Activated CD4-positive, alpha-beta T cell treated with anti-CD3 and anti-CD28 coated beads for 36 hours (primary cell): ENCODE data around the gene URI1. TPM values are rescaled to one million over a fixed set of nuclear protein-coding genes. Genes with fewer than 3 reads are reported as not detected.

ENCODE experiments used
- ATAC-seq: fragments of 200-7000 bp; cut with Tn5 transposase; one replicate; pipeline ENCODE4 v1.10.0; 2021; ENCODE audit warnings: mild to moderate bottlenecking, moderate library complexity
- CTCF ChIA-PET: fragments of 350-600 bp; sonication (Branson Sonifier 250); formaldehyde crosslinking; loops from one replicate; lab custom pipeline; 2021; ENCODE audit warnings: antibody characterized with exemption; lab: Charles Lee
- POLR2A ChIA-PET: fragments of 350-600 bp; sonication (Branson Sonifier 250); formaldehyde crosslinking; loops from one replicate; lab custom pipeline; 2021; ENCODE audit warnings: antibody characterized with exemption, inconsistent platforms; lab: Charles Lee
- DNase-seq: peaks from one replicate; pipeline ENCODE4 v3.0.0-alpha.2; 2020
- H3K27ac Mint-ChIP-seq: one replicate; pipeline ENCODE4 v1.8.0; 2021; ENCODE audit warnings: mixed read lengths
- H3K27me3 Mint-ChIP-seq: one replicate; pipeline ENCODE4 v1.8.0; 2021; ENCODE audit warnings: mixed read lengths
- H3K36me3 Mint-ChIP-seq: one replicate; pipeline ENCODE4 v1.8.0; 2021; ENCODE audit warnings: low read depth, mixed read lengths
- H3K4me1 Mint-ChIP-seq: one replicate; pipeline ENCODE4 v1.8.0; 2021; ENCODE audit warnings: mixed read lengths
- H3K4me3 Mint-ChIP-seq: one replicate; pipeline ENCODE4 v1.8.0; 2021; ENCODE audit warnings: mild to moderate bottlenecking, moderate library complexity, mixed read lengths
- H3K9me3 Mint-ChIP-seq: one replicate; pipeline ENCODE4 v1.8.0; 2021; ENCODE audit warnings: low read depth, mixed read lengths
- intact Hi-C, 2 experiments: fragments of 100-400 bp; cut with DNase I in 1 of 2; cut with micrococcal nuclease in 1 of 2; formaldehyde crosslinking; loops; one replicate each; pipeline versions ENCODE4 v1.14.2 to v1.15.1; 2022 to 2024; cut with DNase I, micrococcal nuclease
- total RNA-seq, 2 experiments: library from RNA; stranded (reverse); gene quantifications; one replicate each; pipeline ENCODE4 v1.2.3, GENCODE V29; 2021

Gene URI1
- total RNA-seq, 2 experiments from 2014 or later = 61.3 to 69.7 TPM

- no peaks in the 10 kb centered on the region for H3K36me3 Mint-ChIP-seq
- CTCF ChIA-PET = interaction anchor here (0.7 to 0.8 kb wide), 4 partner anchors 55 to 1274 kb away, joined by 3 to 4 read pairs (median 3); no protein-coding TSS in a partner anchor
- ATAC-seq = peak; percentile 53
- no peaks in the 10 kb centered on the region for H3K9me3 Mint-ChIP-seq
- no peak for DNase-seq
- no peak overlapping the region for H3K4me3 Mint-ChIP-seq
- intact Hi-C loops = no loop called here
- POLR2A ChIA-PET = no interaction called here
- H3K27me3 Mint-ChIP-seq = peaks cover 3% of the 10 kb centered on the region
- no peak overlapping the region for H3K27ac Mint-ChIP-seq
- peaks cover 3% of the 10 kb centered on the region for H3K4me1 Mint-ChIP-seq
Measured at GRCh38 chr19:29923653-29924052, 18.4 kb upstream of the URI1 start.

- H3K9me3 Mint-ChIP-seq = no peaks in the 10 kb centered on the region
- ATAC-seq (no peak), DNase-seq (no peak)
- no peak overlapping the region for H3K4me3 Mint-ChIP-seq
- H3K27ac Mint-ChIP-seq = no peak overlapping the region
- peaks cover 3% of the 10 kb centered on the region for H3K27me3 Mint-ChIP-seq
- H3K4me1 Mint-ChIP-seq = peaks cover 5% of the 10 kb centered on the region
- CTCF ChIA-PET = no interaction called here
- H3K36me3 Mint-ChIP-seq = no peaks in the 10 kb centered on the region
- intact Hi-C loops = no loop called here
- POLR2A ChIA-PET = no interaction called here
Measured at GRCh38 chr19:29926031-29926430, 16.0 kb upstream of the URI1 start.

- ChIA-PET CTCF (no interaction called here), POLR2A (interaction anchor here (0.6 kb wide), 1 partner anchor 25 kb away, joined by 3 read pairs; no protein-coding TSS in a partner anchor)
- Mint-ChIP-seq H3K4me3 (no peak overlapping the region), H3K4me1 (peaks cover 5% of the 10 kb centered on the region), H3K27me3 (peaks cover 3% of the 10 kb centered on the region), H3K27ac (no peak overlapping the region), H3K36me3 (no peaks in the 10 kb centered on the region), H3K9me3 (no peaks in the 10 kb centered on the region)
- DNase-seq (no peak), ATAC-seq (no peak)
- intact Hi-C loops = no loop called here
Measured at GRCh38 chr19:29926801-29927200, 15.2 kb upstream of the URI1 start.

- H3K27ac Mint-ChIP-seq = no peak overlapping the region
- H3K4me3 Mint-ChIP-seq = no peak overlapping the region
- no peaks in the 10 kb centered on the region for H3K36me3 Mint-ChIP-seq
- H3K4me1 Mint-ChIP-seq = peaks cover 5% of the 10 kb centered on the region
- ChIA-PET CTCF (interaction anchor here (0.6 kb wide), 1 partner anchor 22 kb away, joined by 3 read pairs; no protein-coding TSS in a partner anchor), POLR2A (no interaction called here)
- DNase-seq (no peak), ATAC-seq (no peak)
- H3K27me3 Mint-ChIP-seq = peaks cover 3% of the 10 kb centered on the region
- no peaks in the 10 kb centered on the region for H3K9me3 Mint-ChIP-seq
- intact Hi-C loops = no loop called here
Measured at GRCh38 chr19:29927944-29928625, 14.0 kb upstream of the URI1 start.

GRCh38 chr19:29928831-29929230 lies 13.2 kb upstream of the URI1 start:
- ATAC-seq (no peak), DNase-seq (no peak)
- CTCF ChIA-PET = no interaction called here
- POLR2A ChIA-PET = no interaction called here
- Mint-ChIP-seq H3K27me3 (peaks cover 3% of the 10 kb centered on the region), H3K36me3 (no peaks in the 10 kb centered on the region), H3K4me3 (no peak overlapping the region), H3K4me1 (peaks cover 5% of the 10 kb centered on the region), H3K9me3 (no peaks in the 10 kb centered on the region), H3K27ac (no peak overlapping the region)
- intact Hi-C loops = no loop called here

GRCh38 chr19:29934257-29934656 lies 7.8 kb upstream of the URI1 start:
- ChIA-PET CTCF (interaction anchor here (0.7 to 1.5 kb wide), 2 partner anchors 33 to 87 kb away, joined by 3 read pairs; no protein-coding TSS in a partner anchor), POLR2A (no interaction called here)
- Mint-ChIP-seq H3K27ac (no peak overlapping the region), H3K4me3 (no peak overlapping the region), H3K4me1 (no peaks in the 10 kb centered on the region), H3K9me3 (peaks cover 18% of the 10 kb centered on the region), H3K36me3 (peaks cover 10% of the 10 kb centered on the region), H3K27me3 (no peaks in the 10 kb centered on the region)
- intact Hi-C loops = no loop called here
- DNase-seq (no peak), ATAC-seq (no peak)

- no peak for ATAC-seq
- no peak for DNase-seq
- POLR2A ChIA-PET = no interaction called here
- Mint-ChIP-seq H3K36me3 (peaks cover 10% of the 10 kb centered on the region), H3K27me3 (no peaks in the 10 kb centered on the region), H3K4me1 (no peaks in the 10 kb centered on the region), H3K4me3 (no peak overlapping the region), H3K9me3 (peaks cover 18% of the 10 kb centered on the region), H3K27ac (no peak overlapping the region)
- CTCF ChIA-PET = interaction anchor here (1.5 kb wide), 1 partner anchor 32 kb away, joined by 3 read pairs; no protein-coding TSS in a partner anchor
- intact Hi-C loops = no loop called here
Measured at GRCh38 chr19:29934781-29935180, 7.3 kb upstream of the URI1 start.

- DNase-seq = no peak
- POLR2A ChIA-PET = no interaction called here
- H3K27me3 Mint-ChIP-seq = no peaks in the 10 kb centered on the region
- intact Hi-C loops = no loop called here
- H3K4me3 Mint-ChIP-seq = no peak overlapping the region
- peaks cover 9% of the 10 kb centered on the region for H3K4me1 Mint-ChIP-seq
- peaks cover 13% of the 10 kb centered on the region for H3K36me3 Mint-ChIP-seq
- CTCF ChIA-PET = interaction anchor here (0.5 to 0.6 kb wide), 2 partner anchors 9 to 415 kb away, joined by 3 read pairs; no protein-coding TSS in a partner anchor
- no peak for ATAC-seq
- H3K9me3 Mint-ChIP-seq = peaks cover 18% of the 10 kb centered on the region
- no peak overlapping the region for H3K27ac Mint-ChIP-seq
Measured at GRCh38 chr19:29936409-29936808, 5.6 kb upstream of the URI1 start.

- CTCF ChIA-PET = interaction anchor here (0.7 kb wide), 1 partner anchor 11 kb away, joined by 3 read pairs; no protein-coding TSS in a partner anchor
- ATAC-seq (no peak), DNase-seq (no peak)
- no peak overlapping the region for H3K27ac Mint-ChIP-seq
- no peaks in the 10 kb centered on the region for H3K27me3 Mint-ChIP-seq
- H3K9me3 Mint-ChIP-seq = peaks cover 14% of the 10 kb centered on the region
- H3K4me3 Mint-ChIP-seq = no peak overlapping the region
- H3K4me1 Mint-ChIP-seq = peaks cover 23% of the 10 kb centered on the region
- intact Hi-C loops = loop anchor here (5.0 to 10.0 kb wide), 4 partner anchors 38 to 1273 kb away; no protein-coding TSS in a partner anchor
- H3K36me3 Mint-ChIP-seq = peaks cover 23% of the 10 kb centered on the region
- POLR2A ChIA-PET = no interaction called here
Measured at GRCh38 chr19:29939628-29940027, 2.4 kb upstream of the URI1 start.

GRCh38 chr19:29940971-29941585 lies 961 bp upstream of the URI1 start:
- ATAC-seq (no peak), DNase-seq (no peak)
- ChIA-PET CTCF (interaction anchor here (0.7 to 1.3 kb wide), 3 partner anchors 10 to 225 kb away, joined by 3 to 4 read pairs (median 4); no protein-coding TSS in a partner anchor), POLR2A (interaction anchor here (0.6 to 1.4 kb wide), 4 partner anchors 19 to 42 kb away, joined by 3 to 7 read pairs (median 4); no protein-coding TSS in a partner anchor)
- Mint-ChIP-seq H3K4me3 (peak overlapping the region; percentile 96), H3K27ac (no peak overlapping the region), H3K36me3 (peaks cover 30% of the 10 kb centered on the region), H3K4me1 (peaks cover 35% of the 10 kb centered on the region), H3K9me3 (peaks cover 12% of the 10 kb centered on the region), H3K27me3 (no peaks in the 10 kb centered on the region)
- intact Hi-C loops = loop anchor here (1.0 to 10.0 kb wide), 5 partner anchors 36 to 1271 kb away; no protein-coding TSS in a partner anchor
